Effector memory CD4-positive, alpha-beta T cell (primary cell): ENCODE data around the gene ATF1.

Source experiments
- DNase-seq, 3 donors: peaks; one replicate each; pipeline ENCODE4 v3.0.0-alpha.2; 2020
- H3K27ac ChIP-seq: 2 replicates; pipeline ENCODE4 v1.7.0; 2013; ENCODE audit warnings: mild to moderate bottlenecking, low read length, moderate library complexity; ENCODE audit not compliant: insufficient read depth, poor library complexity, severe bottlenecking
- H3K27me3 ChIP-seq: replicated peaks from 2 replicates; pipeline ENCODE4 v1.7.0; 2013; ENCODE audit warnings: mild to moderate bottlenecking, low read length; ENCODE audit not compliant: insufficient read depth, control insufficient read depth, poor library complexity, severe bottlenecking
- H3K36me3 ChIP-seq: 2 replicates; pipeline ENCODE4 v1.7.0; 2013; ENCODE audit warnings: mild to moderate bottlenecking, low read length, moderate library complexity; ENCODE audit not compliant: control insufficient read depth, insufficient read depth
- H3K4me1 ChIP-seq: 2 replicates; pipeline ENCODE4 v1.7.0; 2013; ENCODE audit warnings: low read length, mild to moderate bottlenecking; ENCODE audit not compliant: control insufficient read depth, insufficient read depth, poor library complexity, severe bottlenecking
- H3K4me3 ChIP-seq: 2 replicates; pipeline ENCODE4 v1.7.0; 2013; ENCODE audit warnings: low read length, low read depth, mild to moderate bottlenecking; ENCODE audit not compliant: insufficient read depth, poor library complexity, severe bottlenecking
- H3K9me3 ChIP-seq: 2 replicates; pipeline ENCODE4 v1.7.0; 2013; ENCODE audit warnings: mild to moderate bottlenecking, low read length, moderate library complexity; ENCODE audit not compliant: control insufficient read depth
- total RNA-seq, 3 donors: gene quantifications; one replicate each; lab custom pipeline; 2026; lab: John Stamatoyannopoulos, UW

ATF1 gene
- 21.4 to 24.9 (median 24.8) reads per million in 3 donors for total RNA-seq

GRCh38 chr12:50763639-50764285 lies at the start of gene ATF1:
Gene ATF1, plus strand, starts transcription at chr12:50764101. Its CDS starts 16,045 bp downstream, at chr12:50780146.
- DNase-seq = peak; percentile 77 to 84 (median 84)
- Histone ChIP-seq H3K36me3 (no peaks in the 10 kb centered on the region), H3K4me3 (peak within 1 kb of the TSS; percentile 97), H3K27me3 (no peaks in the 10 kb centered on the region), H3K27ac (peak within 1 kb of the TSS; percentile 94), H3K4me1 (peaks cover 15% of the 10 kb centered on the region), H3K9me3 (no peaks in the 10 kb centered on the region)

GRCh38 chr12:50715174-50715573 lies 48.7 kb upstream of the ATF1 start:
- H3K27ac ChIP-seq = no peak overlapping the region
- H3K4me3 ChIP-seq = no peak overlapping the region
- peaks cover 32% of the 10 kb centered on the region for H3K36me3 ChIP-seq
- DNase-seq = no peak
- H3K4me1 ChIP-seq = no peaks in the 10 kb centered on the region
- H3K9me3 ChIP-seq = no peaks in the 10 kb centered on the region
- no peaks in the 10 kb centered on the region for H3K27me3 ChIP-seq

GRCh38 chr12:50718760-50719159 lies 45.1 kb upstream of the ATF1 start:
- H3K27ac ChIP-seq = no peak overlapping the region
- no peaks in the 10 kb centered on the region for H3K9me3 ChIP-seq
- H3K4me3 ChIP-seq = no peak overlapping the region
- no peak for DNase-seq
- H3K4me1 ChIP-seq = no peaks in the 10 kb centered on the region
- H3K27me3 ChIP-seq = no peaks in the 10 kb centered on the region
- peaks cover 61% of the 10 kb centered on the region for H3K36me3 ChIP-seq

GRCh38 chr12:50720085-50720484 lies 43.8 kb upstream of the ATF1 start:
- Histone ChIP-seq H3K4me1 (no peaks in the 10 kb centered on the region), H3K9me3 (no peaks in the 10 kb centered on the region), H3K27me3 (no peaks in the 10 kb centered on the region), H3K27ac (no peak overlapping the region), H3K4me3 (no peak overlapping the region), H3K36me3 (peaks cover 67% of the 10 kb centered on the region)
- no peak for DNase-seq

- no peaks in the 10 kb centered on the region for H3K4me1 ChIP-seq
- no peak overlapping the region for H3K27ac ChIP-seq
- H3K27me3 ChIP-seq = no peaks in the 10 kb centered on the region
- peaks cover 67% of the 10 kb centered on the region for H3K36me3 ChIP-seq
- H3K9me3 ChIP-seq = no peaks in the 10 kb centered on the region
- H3K4me3 ChIP-seq = no peak overlapping the region
- DNase-seq = no peak
These were observed 43.4 kb upstream of the ATF1 start for GRCh38 chr12:50720501-50720900.

GRCh38 chr12:50723865-50724264 lies 40.0 kb upstream of the ATF1 start:
- DNase-seq = no peak
- H3K4me1 ChIP-seq = no peaks in the 10 kb centered on the region
- H3K4me3 ChIP-seq = no peak overlapping the region
- no peaks in the 10 kb centered on the region for H3K27me3 ChIP-seq
- H3K36me3 ChIP-seq = peaks cover 84% of the 10 kb centered on the region
- H3K27ac ChIP-seq = no peak overlapping the region
- H3K9me3 ChIP-seq = no peaks in the 10 kb centered on the region

- Histone ChIP-seq H3K36me3 (peaks cover 91% of the 10 kb centered on the region), H3K4me1 (no peaks in the 10 kb centered on the region), H3K4me3 (no peak overlapping the region), H3K27ac (no peak overlapping the region), H3K9me3 (no peaks in the 10 kb centered on the region), H3K27me3 (no peaks in the 10 kb centered on the region)
- DNase-seq = no peak
These were observed 38.6 kb upstream of the ATF1 start for GRCh38 chr12:50725011-50725942.

GRCh38 chr12:50727466-50727865 lies 36.4 kb upstream of the ATF1 start:
- no peaks in the 10 kb centered on the region for H3K4me1 ChIP-seq
- H3K27ac ChIP-seq = no peak overlapping the region

GRCh38 chr12:50728417-50728816 lies 35.5 kb upstream of the ATF1 start:
- no peaks in the 10 kb centered on the region for H3K27me3 ChIP-seq
- H3K4me3 ChIP-seq = no peak overlapping the region

More at GRCh38 chr12:50727466-50727865, 36.4 kb upstream of the ATF1 start:
- H3K4me3 ChIP-seq = no peak overlapping the region
- no peak for DNase-seq
- no peaks in the 10 kb centered on the region for H3K9me3 ChIP-seq
- peaks cover 94% of the 10 kb centered on the region for H3K36me3 ChIP-seq
- H3K27me3 ChIP-seq = no peaks in the 10 kb centered on the region

GRCh38 chr12:50728841-50729240 lies 35.1 kb upstream of the ATF1 start:
- H3K4me3 ChIP-seq = no peak overlapping the region
- no peak overlapping the region for H3K27ac ChIP-seq
- peaks cover 92% of the 10 kb centered on the region for H3K36me3 ChIP-seq
- no peaks in the 10 kb centered on the region for H3K9me3 ChIP-seq
- no peaks in the 10 kb centered on the region for H3K27me3 ChIP-seq
- no peaks in the 10 kb centered on the region for H3K4me1 ChIP-seq
- DNase-seq = no peak

More at GRCh38 chr12:50728417-50728816, 35.5 kb upstream of the ATF1 start:
- Histone ChIP-seq H3K27ac (no peak overlapping the region), H3K9me3 (no peaks in the 10 kb centered on the region), H3K4me1 (no peaks in the 10 kb centered on the region), H3K36me3 (peaks cover 92% of the 10 kb centered on the region)
- DNase-seq = no peak
